Upper lobe of right lung (tissue), 1 donor: Measurements from ENCODE around the gene PPP2R3A. TPM values are rescaled to one million over a fixed set of nuclear protein-coding genes. Genes with fewer than 3 reads are reported as not detected.

ENCODE experiments used
- ATAC-seq: fragments of 200-7000 bp; cut with Tn5 transposase; one replicate; pipeline ENCODE4 v1.9.1; 2020; ENCODE audit warnings: mild to moderate bottlenecking, moderate library complexity
- DNase-seq: peaks from one replicate; pipeline ENCODE4 v3.0.0-alpha.2; 2020
- H3K27ac ChIP-seq: fragments of 200-600 bp; one replicate; pipeline ENCODE4 v1.8.0; 2022
- H3K27me3 ChIP-seq: fragments of 200-600 bp; one replicate; pipeline ENCODE4 v1.8.0; 2022; ENCODE audit warnings: mild to moderate bottlenecking
- H3K36me3 ChIP-seq: fragments of 200-600 bp; one replicate; pipeline ENCODE4 v1.8.0; 2022
- H3K4me1 ChIP-seq: fragments of 200-600 bp; one replicate; pipeline ENCODE4 v1.8.0; 2022
- H3K4me3 ChIP-seq: fragments of 200-600 bp; one replicate; pipeline ENCODE4 v1.8.0; 2022; ENCODE audit warnings: mild to moderate bottlenecking
- H3K9me3 ChIP-seq: fragments of 200-600 bp; one replicate; pipeline ENCODE4 v1.8.0; 2022
- intact Hi-C: fragments of 100-400 bp; cut with DNase I; formaldehyde crosslinking; loops from one replicate; pipeline ENCODE4 v1.11.0; 2022
- total RNA-seq: library from RNA; stranded (reverse); fragmentation: NEBNext Ultra II Directional; extraction: Animal tissue kit (Norgen Biotek cat#: 25700); gene quantifications from one replicate; pipeline ENCODE4 v1.2.1, GENCODE V29; 2021
- TF ChIP-seq, protein P1 (sequence below): fragments of 200-600 bp; IDR thresholded peaks from one replicate; pipeline ENCODE4 v1.8.0; 2022; ENCODE audit warnings: antibody characterized with exemption
- donor health status: DM: no; HTN: yes; CAD: no; lungs with severe emphysema.

Gene PPP2R3A
- total RNA-seq, 1 donor from 2014 or later = 7.4 TPM

DNA sequence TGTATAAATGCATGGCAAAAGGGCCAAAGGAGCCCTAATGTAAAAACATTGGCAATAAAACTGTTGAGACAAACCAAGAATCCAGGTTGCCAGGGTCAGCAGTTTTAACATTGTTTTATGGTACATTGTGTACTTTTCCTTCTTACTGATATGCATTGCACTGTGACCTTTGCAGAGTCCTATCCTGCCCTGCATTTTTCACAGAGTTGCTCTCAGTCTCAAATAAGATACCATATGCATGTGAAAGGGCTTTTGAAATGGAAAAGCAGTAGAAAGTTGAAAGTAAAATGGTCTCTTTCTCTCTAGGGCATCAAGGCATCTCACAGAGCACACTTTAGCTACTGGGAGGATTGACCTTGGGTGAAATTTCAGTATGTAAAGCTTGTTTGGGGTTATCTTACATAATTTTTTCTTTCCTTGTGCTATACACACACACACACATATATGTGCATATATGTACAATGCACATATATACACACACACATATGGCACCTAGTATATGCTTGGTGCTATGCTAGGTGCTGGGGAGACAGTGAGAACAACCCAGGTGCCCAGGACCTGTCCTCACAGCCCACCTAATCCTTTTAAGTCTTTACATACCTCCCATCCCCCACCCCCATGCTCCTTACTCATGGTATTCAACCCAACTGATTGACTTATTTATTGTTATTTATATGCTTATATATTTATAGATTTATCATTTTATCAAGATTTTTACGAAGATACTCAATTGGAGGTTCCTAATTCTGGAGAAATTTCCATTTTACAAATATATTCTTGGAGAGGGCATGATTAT is 1.2 kb upstream of the PPP2R3A start:
- TF ChIP-seq, protein P1, sequence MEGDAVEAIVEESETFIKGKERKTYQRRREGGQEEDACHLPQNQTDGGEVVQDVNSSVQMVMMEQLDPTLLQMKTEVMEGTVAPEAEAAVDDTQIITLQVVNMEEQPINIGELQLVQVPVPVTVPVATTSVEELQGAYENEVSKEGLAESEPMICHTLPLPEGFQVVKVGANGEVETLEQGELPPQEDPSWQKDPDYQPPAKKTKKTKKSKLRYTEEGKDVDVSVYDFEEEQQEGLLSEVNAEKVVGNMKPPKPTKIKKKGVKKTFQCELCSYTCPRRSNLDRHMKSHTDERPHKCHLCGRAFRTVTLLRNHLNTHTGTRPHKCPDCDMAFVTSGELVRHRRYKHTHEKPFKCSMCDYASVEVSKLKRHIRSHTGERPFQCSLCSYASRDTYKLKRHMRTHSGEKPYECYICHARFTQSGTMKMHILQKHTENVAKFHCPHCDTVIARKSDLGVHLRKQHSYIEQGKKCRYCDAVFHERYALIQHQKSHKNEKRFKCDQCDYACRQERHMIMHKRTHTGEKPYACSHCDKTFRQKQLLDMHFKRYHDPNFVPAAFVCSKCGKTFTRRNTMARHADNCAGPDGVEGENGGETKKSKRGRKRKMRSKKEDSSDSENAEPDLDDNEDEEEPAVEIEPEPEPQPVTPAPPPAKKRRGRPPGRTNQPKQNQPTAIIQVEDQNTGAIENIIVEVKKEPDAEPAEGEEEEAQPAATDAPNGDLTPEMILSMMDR = no peak
- H3K27ac ChIP-seq = no peak overlapping the region
- DNase-seq (no peak), ATAC-seq (no peak)
- no peak overlapping the region for H3K4me3 ChIP-seq
- H3K9me3 ChIP-seq = peaks cover 6% of the 10 kb centered on the region
- peaks cover 12% of the 10 kb centered on the region for H3K4me1 ChIP-seq
- intact Hi-C loops = no loop called here
- no peaks in the 10 kb centered on the region for H3K36me3 ChIP-seq
- no peaks in the 10 kb centered on the region for H3K27me3 ChIP-seq

DNA sequence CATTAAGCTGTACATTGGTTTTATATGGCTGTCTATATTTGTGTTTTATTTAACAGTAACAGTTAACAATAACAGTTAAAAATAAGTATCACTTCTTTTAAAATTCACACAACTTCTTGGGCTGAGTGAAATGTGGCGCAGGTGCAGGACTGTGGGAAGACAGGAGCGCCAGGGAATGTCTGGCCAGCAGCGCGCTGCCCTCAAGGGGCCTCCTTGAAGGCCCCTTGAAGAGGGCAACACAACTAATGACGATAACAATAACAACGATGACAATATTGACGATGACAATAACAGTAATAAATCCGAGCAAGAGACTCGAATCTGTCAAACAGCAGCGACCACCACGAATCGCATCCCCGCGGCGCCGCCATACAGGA is 411 bp upstream of the PPP2R3A start:
- peaks cover 12% of the 10 kb centered on the region for H3K4me1 ChIP-seq
- H3K27me3 ChIP-seq = no peaks in the 10 kb centered on the region
- intact Hi-C loops = no loop called here
- H3K27ac ChIP-seq = no peak overlapping the region
- no peaks in the 10 kb centered on the region for H3K36me3 ChIP-seq
- TF ChIP-seq, protein P1 = no peak
- peaks cover under 1% of the 10 kb centered on the region for H3K9me3 ChIP-seq
- peak overlapping the region; percentile 82 for H3K4me3 ChIP-seq
- DNase-seq (no peak), ATAC-seq (peak; percentile 3)

DNA sequence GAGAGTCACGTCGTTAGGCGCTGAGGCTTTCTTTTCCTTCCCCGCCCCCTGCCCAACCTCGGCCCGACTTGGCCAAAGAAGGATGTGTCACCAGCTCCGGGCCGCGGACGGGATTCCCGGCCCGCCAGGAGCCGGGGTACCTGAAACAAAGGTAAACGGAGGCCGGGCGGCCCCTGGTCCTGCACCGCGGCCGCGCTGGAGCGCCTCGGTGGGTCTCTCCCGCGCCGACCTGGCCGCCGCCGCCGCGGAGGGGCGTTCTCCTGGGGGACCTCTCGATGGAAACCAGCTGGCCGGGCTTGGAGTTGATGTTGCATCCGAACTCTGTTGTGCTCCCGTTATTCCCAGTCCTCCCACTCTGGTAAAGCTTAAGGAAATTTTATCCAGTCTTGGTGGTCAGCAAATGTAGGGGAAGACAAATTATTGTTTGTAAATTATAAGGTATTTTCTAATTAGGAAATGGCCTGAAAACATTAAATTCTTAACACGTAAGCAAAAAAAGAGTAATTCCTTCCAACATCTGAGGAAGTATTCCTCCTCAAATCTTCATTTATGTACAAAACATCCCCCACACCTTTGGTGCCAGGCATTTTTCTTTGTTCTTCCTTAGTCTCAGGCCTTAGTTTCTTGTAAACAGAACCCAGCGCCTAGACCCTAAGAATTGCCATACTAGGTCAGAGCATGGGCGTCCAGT is 888 bp downstream of the PPP2R3A start:
- intact Hi-C loops = no loop called here
- Histone ChIP-seq H3K4me1 (peaks cover 12% of the 10 kb centered on the region), H3K27ac (peak overlapping the region; percentile 82), H3K4me3 (peak overlapping the region; percentile 82), H3K27me3 (no peaks in the 10 kb centered on the region), H3K36me3 (no peaks in the 10 kb centered on the region), H3K9me3 (no peaks in the 10 kb centered on the region)
- TF ChIP-seq, protein P1 = no peak
- no peak for ATAC-seq
- DNase-seq = no peak

DNA sequence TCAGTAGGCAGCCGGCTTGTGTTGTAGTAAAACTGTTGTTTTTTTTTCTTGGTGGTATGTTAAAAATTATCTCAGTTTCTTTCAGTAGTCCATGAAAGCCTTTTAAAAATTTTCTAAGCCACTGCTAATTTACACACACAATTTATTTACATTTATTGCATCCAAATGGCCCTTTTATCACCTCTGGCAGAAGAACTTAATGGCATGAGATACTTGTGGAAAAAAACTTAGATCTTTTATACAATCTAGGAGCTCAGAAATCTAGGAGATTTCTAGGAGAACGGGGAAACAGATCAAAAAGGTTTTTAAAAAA is 1.4 kb downstream of the PPP2R3A start:
- Histone ChIP-seq H3K27me3 (no peaks in the 10 kb centered on the region), H3K27ac (no peak overlapping the region), H3K36me3 (no peaks in the 10 kb centered on the region), H3K4me1 (peaks cover 12% of the 10 kb centered on the region), H3K9me3 (no peaks in the 10 kb centered on the region), H3K4me3 (peak overlapping the region; percentile 82)
- no peak for DNase-seq
- no peak for ATAC-seq
- intact Hi-C loops = no loop called here
- TF ChIP-seq, protein P1 = no peak

DNA sequence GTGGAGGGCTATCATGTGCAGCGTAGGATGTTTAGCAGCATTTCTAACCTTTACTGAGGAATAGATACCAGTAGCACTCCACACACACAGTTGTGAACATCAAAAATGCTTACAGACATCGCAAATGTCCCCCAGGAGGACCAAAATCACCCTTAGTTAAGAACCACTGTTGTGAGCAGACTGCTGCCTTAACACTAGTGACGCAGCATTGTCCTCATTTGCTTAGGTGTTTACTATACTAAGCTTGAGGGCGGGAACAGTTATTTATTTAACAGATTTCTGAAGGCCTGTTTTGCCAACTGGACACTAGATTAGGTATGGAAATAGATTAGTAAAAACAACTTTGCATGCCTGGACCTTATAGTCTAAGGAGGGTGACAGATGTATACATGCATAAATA is 2.3 kb downstream of the PPP2R3A start:
- Histone ChIP-seq H3K36me3 (no peaks in the 10 kb centered on the region), H3K4me1 (peaks cover 12% of the 10 kb centered on the region), H3K9me3 (no peaks in the 10 kb centered on the region), H3K4me3 (no peak overlapping the region), H3K27me3 (no peaks in the 10 kb centered on the region), H3K27ac (no peak overlapping the region)
- ATAC-seq (no peak), DNase-seq (no peak)
- intact Hi-C loops = no loop called here
- TF ChIP-seq, protein P1 = no peak
